ENCODE data around the gene NDRG4. TPM values are rescaled to one million over a fixed set of nuclear protein-coding genes. Genes with fewer than 3 reads are reported as not detected.

The NDRG4 gene
- total RNA-seq, 6 experiments from 2014 or later = 0.76 to 2.9 (median 2.1) TPM

GRCh38 chr16:58464047-58464915 is 35.7 kb upstream of the NDRG4 start:
- DNase-seq (peak in 1 of 3 donors; percentile 39), ATAC-seq (peak; percentile 62 to 80 (median 73))
- Histone ChIP-seq H3K4me1 (peaks cover 0 to 17% (median 0%) of the 10 kb centered on the region in 4 donors), H3K27ac (no peak overlapping the region), H3K27me3 (peaks cover 4 to 9% of the 10 kb centered on the region in 2 donors), H3K36me3 (no peaks in the 10 kb centered on the region), H3K9me3 (no peaks in the 10 kb centered on the region), H3K4me3 (peak overlapping the region; percentile 16 to 37 (median 33))
- WGBS (ENCODE audit: insufficient coverage, low coverage, low lambda C conversion rate, missing lambda C conversion rate) = 4% methylated on average over 8 of the region's 86 CpGs
- intact Hi-C loops (cut with DNase I) = no loop called here
- TF ChIP-seq CTCF (IDR thresholded peaks at IDR 0.05) (no peak), POLR2A (IDR thresholded peaks at IDR 0.05) (no peak)

- peaks cover 4 to 9% of the 10 kb centered on the region in 2 donors for H3K27me3 ChIP-seq
- no peak overlapping the region for H3K4me3 ChIP-seq
- DNase-seq = no peak
- no peaks in the 10 kb centered on the region for H3K36me3 ChIP-seq
- no peak for TF ChIP-seq CTCF (IDR thresholded peaks at IDR 0.05)
- no peak for TF ChIP-seq POLR2A (IDR thresholded peaks at IDR 0.05)
- no peak for ATAC-seq
- no peaks in the 10 kb centered on the region for H3K9me3 ChIP-seq
- intact Hi-C loops (cut with DNase I) = no loop called here
- H3K4me1 ChIP-seq = peaks cover 0 to 17% (median 0%) of the 10 kb centered on the region in 4 donors
- WGBS (ENCODE audit: insufficient coverage, low coverage, low lambda C conversion rate, missing lambda C conversion rate) = 18% methylated on average over 22 of the region's 24 CpGs
- no peak overlapping the region for H3K27ac ChIP-seq
Measured at GRCh38 chr16:58464916-58465731, 34.8 kb upstream of the NDRG4 start.

GRCh38 chr16:58465817-58466216 is 34.1 kb upstream of the NDRG4 start:
- peaks cover 4 to 9% of the 10 kb centered on the region in 2 donors for H3K27me3 ChIP-seq
- DNase-seq (no peak), ATAC-seq (no peak)
- H3K36me3 ChIP-seq = no peaks in the 10 kb centered on the region
- intact Hi-C loops (cut with DNase I) = no loop called here
- no peak overlapping the region for H3K4me3 ChIP-seq
- H3K4me1 ChIP-seq = peaks cover 0 to 17% (median 0%) of the 10 kb centered on the region in 4 donors
- H3K27ac ChIP-seq = no peak overlapping the region
- WGBS (ENCODE audit: insufficient coverage, low coverage, low lambda C conversion rate, missing lambda C conversion rate) = 70% methylated on average over 5 of the region's 13 CpGs
- H3K9me3 ChIP-seq = no peaks in the 10 kb centered on the region
- TF ChIP-seq POLR2A (IDR thresholded peaks at IDR 0.05) (no peak), CTCF (IDR thresholded peaks at IDR 0.05) (no peak)

- ATAC-seq (no peak), DNase-seq (no peak)
- peaks cover 4 to 9% of the 10 kb centered on the region in 2 donors for H3K27me3 ChIP-seq
- no peak overlapping the region for H3K27ac ChIP-seq
- no peak overlapping the region for H3K4me3 ChIP-seq
- intact Hi-C loops (cut with DNase I) = no loop called here
- H3K9me3 ChIP-seq = no peaks in the 10 kb centered on the region
- 60% methylated on average over 1 of the region's 3 CpGs for WGBS (ENCODE audit: insufficient coverage, low coverage, low lambda C conversion rate, missing lambda C conversion rate)
- H3K4me1 ChIP-seq = peaks cover 0 to 17% (median 0%) of the 10 kb centered on the region in 4 donors
- TF ChIP-seq CTCF (IDR thresholded peaks at IDR 0.05) (no peak), POLR2A (IDR thresholded peaks at IDR 0.05) (no peak)
- H3K36me3 ChIP-seq = no peaks in the 10 kb centered on the region
Measured at GRCh38 chr16:58466396-58466795, 33.5 kb upstream of the NDRG4 start.
